Ishikawa (cell line): ENCODE measurements around the gene PSAP.

Experiments
- CEBPB ChIP-seq: IDR thresholded peaks from 2 replicates; pipeline ENCODE4 v1.6.1; 2012
- CREB1 ChIP-seq: IDR thresholded peaks from 2 replicates; pipeline ENCODE4 v1.6.1; 2012; ENCODE audit warnings: low read depth
- EGR1 ChIP-seq: IDR thresholded peaks from 2 replicates; pipeline ENCODE4 v1.6.1; 2012
- EP300 ChIP-seq: IDR thresholded peaks from 2 replicates; pipeline ENCODE4 v1.6.1; 2012; ENCODE audit warnings: borderline replicate concordance
- FOXM1 ChIP-seq: IDR thresholded peaks from 2 replicates; pipeline ENCODE4 v1.6.1; 2012; ENCODE audit warnings: low read depth, borderline replicate concordance
- MAX ChIP-seq: IDR thresholded peaks from 2 replicates; pipeline ENCODE4 v1.6.1; 2012
- NFIC ChIP-seq: IDR thresholded peaks from 2 replicates; pipeline ENCODE4 v1.6.1; 2012
- RAD21 ChIP-seq: IDR thresholded peaks from 2 replicates; pipeline ENCODE4 v1.6.1; 2012; ENCODE audit warnings: low read depth
- REST ChIP-seq: IDR thresholded peaks from 2 replicates; pipeline ENCODE4 v1.6.1; 2012; ENCODE audit warnings: low read depth, mild to moderate bottlenecking
- TAF1 ChIP-seq: IDR thresholded peaks from 2 replicates; pipeline ENCODE4 v1.6.1; 2012; ENCODE audit warnings: low read depth, mild to moderate bottlenecking
- TCF12 ChIP-seq: IDR thresholded peaks from 2 replicates; pipeline ENCODE4 v1.6.1; 2012; ENCODE audit warnings: low read depth
- TEAD4 ChIP-seq: IDR thresholded peaks from 2 replicates; pipeline ENCODE4 v1.6.1; 2012
- USF1 ChIP-seq: IDR thresholded peaks from 2 replicates; pipeline ENCODE4 v1.6.1; 2012
- YY1 ChIP-seq: IDR thresholded peaks from 2 replicates; pipeline ENCODE4 v1.6.1; 2012; ENCODE audit warnings: low read depth
- ZBTB7A ChIP-seq: IDR thresholded peaks from 2 replicates; pipeline ENCODE4 v1.6.1; 2012; ENCODE audit warnings: low read depth

The PSAP gene

GRCh38 chr10:71850743-71851464 is at the start of gene PSAP:
TSS of gene PSAP (minus strand) at chr10:71851251. CDS start at chr10:71851221, 30 bp downstream.
- TF ChIP-seq RAD21 (no peak), CREB1 (no peak), EGR1 (no peak), FOXM1 (0 out of 2 replicates have a peak, but pooled peaks have one; percentile 35), TCF12 (peak; percentile 60; the same call in 1 of the 2 replicates), EP300 (no peak), YY1 (no peak), NFIC (no peak), ZBTB7A (peak; percentile 96), MAX (peak; percentile 55), CEBPB (no peak), TAF1 (peak; percentile 77), REST (no peak), TEAD4 (peak; percentile 67), USF1 (peak; percentile 84)

- no peak for TF ChIP-seq CREB1
- no peak for TF ChIP-seq EP300
- TF ChIP-seq NFIC, result no peak
Observed at GRCh38 chr10:71900441-71901180, 49.6 kb upstream of the PSAP start.

GRCh38 chr10:71899665-71900412 is 48.8 kb upstream of the PSAP start:
- no peak for TF ChIP-seq NFIC
- TF ChIP-seq FOXM1, result no peak
- no peak for TF ChIP-seq TAF1
- no peak for TF ChIP-seq USF1
- TF ChIP-seq EP300, result no peak
- no peak for TF ChIP-seq TEAD4
- TF ChIP-seq CREB1, result no peak
- no peak for TF ChIP-seq CEBPB
- TF ChIP-seq YY1, result no peak
- no peak for TF ChIP-seq REST
- no peak for TF ChIP-seq EGR1
- TF ChIP-seq TCF12, result no peak
- no peak for TF ChIP-seq MAX

- TF ChIP-seq CREB1 (no peak), TEAD4 (no peak), NFIC (no peak), TCF12 (no peak), EP300 (no peak), RAD21 (no peak), YY1 (no peak), EGR1 (no peak), TAF1 (no peak), REST (no peak), CEBPB (no peak), FOXM1 (no peak), USF1 (no peak), MAX (no peak), ZBTB7A (no peak)
Observed at GRCh38 chr10:71893920-71894319, 42.9 kb upstream of the PSAP start.
